Neutrophil (primary cell): Measurements from ENCODE around the gene CHAC1.
"Not testable (repeated sequence)": the region's sequence is repeated elsewhere in the genome, so short reads cannot be mapped to it uniquely, and the experiment has no call there.

Experiments
- H3K27ac ChIP-seq: fragments of 200-600 bp; sonication (generic); 2 replicates; pipeline ENCODE4 v1.5.1; 2016; ENCODE audit warnings: mild to moderate bottlenecking, moderate library complexity
- H3K27me3 ChIP-seq: fragments of 200-600 bp; sonication (generic); 2 replicates; pipeline ENCODE4 v1.6.0; 2016; ENCODE audit warnings: mild to moderate bottlenecking
- H3K36me3 ChIP-seq: fragments of 200-600 bp; sonication (generic); 2 replicates; pipeline ENCODE4 v1.5.1; 2017
- H3K4me1 ChIP-seq, 2 experiments: fragments of 200-600 bp in 1 of 2; sonication (generic) in 1 of 2; 1 replicate in 1 of 2; 2 replicates in 1 of 2; pipeline versions ENCODE4 v1.5.1 to v1.6.1; 2013 to 2016; ENCODE audit warnings: low read depth in 1 of 2, low read length in 1 of 2, mild to moderate bottlenecking in 1 of 2, moderate library complexity in 1 of 2; ENCODE audit not compliant: control insufficient read depth in 1 of 2, insufficient read depth in 1 of 2
- H3K4me3 ChIP-seq, 2 experiments: fragments of 200-600 bp in 1 of 2; sonication (generic) in 1 of 2; 1 replicate in 1 of 2; 2 replicates in 1 of 2; pipeline ENCODE4 v1.5.1; 2013 to 2016; ENCODE audit warnings: low read depth in 1 of 2, low read length in 1 of 2, mild to moderate bottlenecking in 1 of 2, moderate library complexity in 1 of 2
- H3K9me3 ChIP-seq: fragments of 200-600 bp; sonication (generic); 2 replicates; pipeline ENCODE4 v1.5.1; 2016
- TF ChIP-seq, protein P1 (sequence below): fragments of 200-600 bp; sonication (generic); IDR thresholded peaks from 2 replicates; pipeline ENCODE4 v1.5.1; 2016; ENCODE audit warnings: antibody characterized with exemption

CHAC1 gene

GRCh38 chr15:40958146-40958545 lies 4.9 kb downstream of the CHAC1 start:
- Histone ChIP-seq H3K4me3 (no peak overlapping the region), H3K36me3 (no peaks in the 10 kb centered on the region), H3K4me1 (peaks cover 9% of the 10 kb centered on the region in 2 experiments), H3K27me3 (peaks cover 7% of the 10 kb centered on the region), H3K27ac (no peak overlapping the region), H3K9me3 (no peaks in the 10 kb centered on the region)
- TF ChIP-seq, protein P1, sequence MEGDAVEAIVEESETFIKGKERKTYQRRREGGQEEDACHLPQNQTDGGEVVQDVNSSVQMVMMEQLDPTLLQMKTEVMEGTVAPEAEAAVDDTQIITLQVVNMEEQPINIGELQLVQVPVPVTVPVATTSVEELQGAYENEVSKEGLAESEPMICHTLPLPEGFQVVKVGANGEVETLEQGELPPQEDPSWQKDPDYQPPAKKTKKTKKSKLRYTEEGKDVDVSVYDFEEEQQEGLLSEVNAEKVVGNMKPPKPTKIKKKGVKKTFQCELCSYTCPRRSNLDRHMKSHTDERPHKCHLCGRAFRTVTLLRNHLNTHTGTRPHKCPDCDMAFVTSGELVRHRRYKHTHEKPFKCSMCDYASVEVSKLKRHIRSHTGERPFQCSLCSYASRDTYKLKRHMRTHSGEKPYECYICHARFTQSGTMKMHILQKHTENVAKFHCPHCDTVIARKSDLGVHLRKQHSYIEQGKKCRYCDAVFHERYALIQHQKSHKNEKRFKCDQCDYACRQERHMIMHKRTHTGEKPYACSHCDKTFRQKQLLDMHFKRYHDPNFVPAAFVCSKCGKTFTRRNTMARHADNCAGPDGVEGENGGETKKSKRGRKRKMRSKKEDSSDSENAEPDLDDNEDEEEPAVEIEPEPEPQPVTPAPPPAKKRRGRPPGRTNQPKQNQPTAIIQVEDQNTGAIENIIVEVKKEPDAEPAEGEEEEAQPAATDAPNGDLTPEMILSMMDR, result no peak

GRCh38 chr15:40958723-40959122 lies 5.5 kb downstream of the CHAC1 start:
- peaks cover 5 to 6% of the 10 kb centered on the region in 2 experiments for H3K4me1 ChIP-seq
- no peak overlapping the region for H3K27ac ChIP-seq
- TF ChIP-seq, protein P1, result no peak
- H3K36me3 ChIP-seq, result no peaks in the 10 kb centered on the region
- H3K9me3 ChIP-seq, result no peaks in the 10 kb centered on the region
- H3K4me3 ChIP-seq, result no peak overlapping the region
- H3K27me3 ChIP-seq, result peaks cover 6% of the 10 kb centered on the region

GRCh38 chr15:40959331-40960141 lies 6.3 kb downstream of the CHAC1 start:
- no peaks in the 10 kb centered on the region for H3K36me3 ChIP-seq
- no peaks in the 10 kb centered on the region for H3K9me3 ChIP-seq
- H3K27ac ChIP-seq, result no peak overlapping the region
- no peak overlapping the region for H3K4me3 ChIP-seq
- no peaks in the 10 kb centered on the region for H3K27me3 ChIP-seq
- no peaks in the 10 kb centered on the region for H3K4me1 ChIP-seq
- TF ChIP-seq, protein P1, result no peak

- TF ChIP-seq, protein P1, result no peak
- Histone ChIP-seq H3K27ac (no peak overlapping the region), H3K36me3 (no peaks in the 10 kb centered on the region), H3K4me3 (no peak overlapping the region), H3K27me3 (no peaks in the 10 kb centered on the region), H3K4me1 (no peaks in the 10 kb centered on the region), H3K9me3 (no peaks in the 10 kb centered on the region)
Measured at GRCh38 chr15:40960151-40960885, 7.0 kb downstream of the CHAC1 start.

DNA sequence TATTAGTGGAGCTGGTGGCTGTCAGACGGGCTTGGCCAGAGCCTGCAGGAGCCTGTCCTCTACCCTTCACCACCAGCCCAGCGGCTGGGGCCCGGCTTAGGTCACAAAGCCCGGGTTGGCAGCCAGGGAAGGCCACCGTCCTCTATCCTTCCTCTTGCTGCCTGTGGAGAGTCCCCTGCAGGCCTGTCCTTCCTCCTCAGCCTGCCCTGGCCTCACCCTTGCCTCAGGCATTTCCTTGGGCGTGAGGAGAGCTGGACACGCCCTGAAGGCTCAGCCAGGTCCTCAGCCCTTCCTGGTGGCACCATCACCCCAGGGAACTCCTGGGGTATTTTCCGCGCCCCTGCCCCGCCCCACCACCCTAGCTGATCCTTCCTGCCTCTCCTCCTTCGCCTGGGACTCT lies 7.7 kb downstream of the CHAC1 start:
- no peaks in the 10 kb centered on the region for H3K4me1 ChIP-seq
- H3K9me3 ChIP-seq, result no peaks in the 10 kb centered on the region
- no peaks in the 10 kb centered on the region for H3K36me3 ChIP-seq
- TF ChIP-seq, protein P1, result no peak
- H3K27me3 ChIP-seq, result no peaks in the 10 kb centered on the region
- no peak overlapping the region for H3K27ac ChIP-seq
- no peak overlapping the region for H3K4me3 ChIP-seq

DNA sequence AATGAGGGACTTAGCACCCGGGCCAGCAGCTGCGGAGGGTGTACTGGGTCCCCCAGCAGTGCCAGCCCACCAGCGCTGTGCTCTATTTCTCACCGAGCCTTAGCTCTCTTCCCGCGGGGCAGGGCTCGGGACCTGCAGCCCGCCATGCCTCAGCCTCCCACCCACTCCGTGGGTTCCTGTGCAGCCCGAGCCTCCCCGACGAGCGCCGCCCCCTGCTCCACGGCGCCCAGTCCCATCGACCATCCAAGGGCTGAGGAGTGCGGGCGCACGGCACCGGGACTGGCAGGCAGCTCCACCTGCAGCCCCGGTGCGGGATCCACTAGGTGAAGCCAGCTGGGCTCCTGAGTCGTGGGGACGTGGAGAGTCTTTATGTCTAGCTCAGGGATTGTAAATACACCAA lies 8.5 kb downstream of the CHAC1 start:
- not testable (repeated sequence) for H3K36me3 ChIP-seq, H3K4me3 ChIP-seq, H3K9me3 ChIP-seq, H3K27me3 ChIP-seq, H3K4me1 ChIP-seq, H3K27ac ChIP-seq

- H3K4me3 ChIP-seq, H3K9me3 ChIP-seq, H3K27me3 ChIP-seq, H3K36me3 ChIP-seq, H3K4me1 ChIP-seq, H3K27ac ChIP-seq: not testable (repeated sequence)
Measured at GRCh38 chr15:40962317-40962716, 9.0 kb downstream of the CHAC1 start.
